GM23248 (cell line): ENCODE results near the gene CSRP3.

ENCODE experiments used
- EZH2 ChIP-seq: fragments of 200-600 bp; sonication (generic); IDR thresholded peaks from 2 replicates; pipeline ENCODE4 v1.6.1; 2018; ENCODE audit warnings: antibody characterized with exemption, mild to moderate bottlenecking; ENCODE audit not compliant: insufficient read depth, poor library complexity, severe bottlenecking
- EZH2phosphoT487 ChIP-seq: fragments of 200-600 bp; sonication (generic); IDR thresholded peaks from 2 replicates; pipeline ENCODE4 v1.6.1; 2018; ENCODE audit warnings: antibody characterized with exemption, moderate library complexity, mild to moderate bottlenecking, low read depth; ENCODE audit not compliant: insufficient read depth

GRCh38 chr11:19164230-19164855 lies 37.4 kb downstream of the CSRP3 start:
- TF ChIP-seq EZH2phosphoT487: no peak
- TF ChIP-seq EZH2: no peak
